HepG2 (cell line): ENCODE results near the gene SETD1A. TPM values are rescaled to one million over a fixed set of nuclear protein-coding genes. Genes with fewer than 3 reads are reported as not detected.

Experiments used
- CEBPG ChIP-seq: IDR thresholded peaks from 2 replicates; pipeline ENCODE4 v1.6.1; 2016
- CENPX ChIP-seq: sonication (generic); formaldehyde crosslinking; IDR thresholded peaks from 2 replicates; pipeline ENCODE4 v1.9.0; 2021; ENCODE audit warnings: mild to moderate bottlenecking, missing genetic modification reagents, moderate library complexity
- ETS1 ChIP-seq: sonication (generic); formaldehyde crosslinking; IDR thresholded peaks from 2 replicates; pipeline ENCODE4 v1.4.0; 2020; ENCODE audit warnings: missing genetic modification reagents
- GATAD1 ChIP-seq: IDR thresholded peaks from 2 replicates; pipeline ENCODE4 v1.6.1; 2016; ENCODE audit warnings: missing genetic modification reagents, missing compliant biosample characterization
- MIXL1 ChIP-seq: IDR thresholded peaks from 2 replicates; pipeline ENCODE4 v1.6.1; 2016
- NR1H2 ChIP-seq: sonication (generic); formaldehyde crosslinking; IDR thresholded peaks from 2 replicates; pipeline ENCODE4 v1.8.1; 2022; ENCODE audit warnings: low read depth, missing genetic modification reagents, borderline replicate concordance
- POLR2AphosphoS2 ChIP-seq: IDR thresholded peaks from 2 replicates; pipeline ENCODE4 v1.6.1; 2011; ENCODE audit warnings: low read depth, low read length, improper control_type of control experiment
- PRMT3 ChIP-seq: sonication (generic); formaldehyde crosslinking; IDR thresholded peaks from 2 replicates; pipeline ENCODE4 v1.8.1; 2022; ENCODE audit warnings: low read depth, mild to moderate bottlenecking, moderate library complexity, missing genetic modification reagents, borderline replicate concordance
- PRPF4 ChIP-seq: fragments of 200-400 bp; formaldehyde crosslinking; IDR thresholded peaks from 2 replicates; pipeline ENCODE4 v1.6.1; 2016; ENCODE audit warnings: low read length, low read depth; ENCODE audit not compliant: poor library complexity, severe bottlenecking
- RBM39 ChIP-seq: fragments of 200-400 bp; formaldehyde crosslinking; IDR thresholded peaks from one replicate; pipeline ENCODE4 v1.6.1; 2018; ENCODE audit warnings: antibody characterized with exemption, mild to moderate bottlenecking, low read depth, low read length; ENCODE audit not compliant: poor library complexity, severe bottlenecking
- SMAD1 ChIP-seq: sonication (generic); formaldehyde crosslinking; IDR thresholded peaks from 2 replicates; pipeline ENCODE4 v1.4.0; 2020; ENCODE audit warnings: missing genetic modification reagents, low read depth, mild to moderate bottlenecking, borderline replicate concordance
- SMYD3 ChIP-seq: sonication (generic); formaldehyde crosslinking; IDR thresholded peaks from 2 replicates; pipeline ENCODE4 v1.8.1; 2023; ENCODE audit warnings: mild to moderate bottlenecking, missing genetic modification reagents
- SOX6 ChIP-seq, 2 experiments: fragments of 450-650 bp in 1 of 2; sonication (generic) in 1 of 2; formaldehyde crosslinking in 1 of 2; IDR thresholded peaks; 2 replicates each; pipeline versions ENCODE4 v1.4.0 to v1.6.1; 2017 to 2020; ENCODE audit warnings: antibody characterized with exemption in 1 of 2, mild to moderate bottlenecking in 1 of 2, missing genetic modification reagents in 1 of 2
- TCF12 ChIP-seq, 2 experiments: fragments of 450-650 bp in 1 of 2; sonication (generic) in 1 of 2; formaldehyde crosslinking in 1 of 2; IDR thresholded peaks; 2 replicates each; pipeline versions ENCODE4 v1.6.1 to v1.8.0; 2017 to 2022; ENCODE audit warnings: antibody characterized with exemption in 1 of 2, mild to moderate bottlenecking in 1 of 2, missing genetic modification reagents in 1 of 2, moderate library complexity in 1 of 2
- THYN1 ChIP-seq: sonication (generic); formaldehyde crosslinking; IDR thresholded peaks from 2 replicates; pipeline ENCODE4 v1.8.1; 2023; ENCODE audit warnings: low read depth, mild to moderate bottlenecking, moderate library complexity, missing genetic modification reagents, borderline replicate concordance
- YEATS2 ChIP-seq: sonication (generic); formaldehyde crosslinking; IDR thresholded peaks from 2 replicates; pipeline ENCODE4 v1.4.0; 2020; ENCODE audit warnings: missing genetic modification reagents, borderline replicate concordance
- ZBTB1 ChIP-seq: sonication (generic); formaldehyde crosslinking; IDR thresholded peaks from 2 replicates; pipeline ENCODE4 v1.4.0; 2020; ENCODE audit warnings: missing genetic modification reagents, borderline replicate concordance
- ZFP1 ChIP-seq: IDR thresholded peaks from 2 replicates; pipeline ENCODE4 v1.6.1; 2016
- ZNF160 ChIP-seq: sonication (generic); formaldehyde crosslinking; IDR thresholded peaks from 2 replicates; pipeline ENCODE4 v1.8.0; 2022; ENCODE audit warnings: mild to moderate bottlenecking, inconsistent platforms, missing genetic modification reagents
- ZNF264 ChIP-seq: sonication (generic); formaldehyde crosslinking; IDR thresholded peaks from 2 replicates; pipeline ENCODE4 v1.4.0; 2020; ENCODE audit warnings: missing genetic modification reagents
- ZNF281 ChIP-seq: sonication (generic); formaldehyde crosslinking; IDR thresholded peaks from 2 replicates; pipeline ENCODE4 v1.4.0; 2020; ENCODE audit warnings: missing genetic modification reagents, borderline replicate concordance
- ZNF605 ChIP-seq: sonication (generic); formaldehyde crosslinking; IDR thresholded peaks from 2 replicates; pipeline ENCODE4 v1.8.0; 2022; ENCODE audit warnings: mild to moderate bottlenecking, missing genetic modification reagents
- ZSCAN25 ChIP-seq: sonication (generic); formaldehyde crosslinking; IDR thresholded peaks from 2 replicates; pipeline ENCODE4 v1.8.0; 2022; ENCODE audit warnings: mild to moderate bottlenecking, missing genetic modification reagents
- polyA plus RNA-seq, 8 experiments: library from polyadenylated mRNA; depleted of rRNA in 3 of 8; stranded (reverse) in 7 of 8; unstranded in 1 of 8; fragments of >200 nt; fragmentation: Illumina TruSeq in 4 of 8; extraction: Trizol in 4 of 8; gene quantifications; 2 replicates each; pipeline versions ENCODE4 v1.2.1 to v1.2.3, GENCODE V29; 2011 to 2016; ENCODE audit warnings: low read depth in 4 of 8, missing spikeins in 1 of 8, mixed read lengths in 1 of 8; ENCODE audit not compliant: insufficient read depth in 1 of 8
- total RNA-seq, 5 experiments: library from RNA; depleted of rRNA; stranded (reverse); fragments of >200 nt; fragmentation: Illumina TruSeq; extraction: Trizol; gene quantifications; 2 replicates each; pipeline ENCODE4 v1.2.3, GENCODE V29; 2016; ENCODE audit warnings: low read depth in 1 of 5
- TF ChIP-seq, protein P1 (sequence below): sonication (generic); formaldehyde crosslinking; IDR thresholded peaks from 2 replicates; pipeline ENCODE4 v1.4.0; 2020; ENCODE audit warnings: missing genetic modification reagents
- TF ChIP-seq, protein P2 (sequence below): sonication (generic); formaldehyde crosslinking; IDR thresholded peaks from 2 replicates; pipeline ENCODE4 v1.4.0; 2020; ENCODE audit warnings: missing genetic modification reagents, low read depth, mild to moderate bottlenecking, borderline replicate concordance

SETD1A gene
- total and polyA plus RNA-seq, 2 of the 13 experiments (the other 11 are each of a cell fraction or from before 2014, with no cell fraction given) = 3.8 to 5.6 TPM

DNA sequence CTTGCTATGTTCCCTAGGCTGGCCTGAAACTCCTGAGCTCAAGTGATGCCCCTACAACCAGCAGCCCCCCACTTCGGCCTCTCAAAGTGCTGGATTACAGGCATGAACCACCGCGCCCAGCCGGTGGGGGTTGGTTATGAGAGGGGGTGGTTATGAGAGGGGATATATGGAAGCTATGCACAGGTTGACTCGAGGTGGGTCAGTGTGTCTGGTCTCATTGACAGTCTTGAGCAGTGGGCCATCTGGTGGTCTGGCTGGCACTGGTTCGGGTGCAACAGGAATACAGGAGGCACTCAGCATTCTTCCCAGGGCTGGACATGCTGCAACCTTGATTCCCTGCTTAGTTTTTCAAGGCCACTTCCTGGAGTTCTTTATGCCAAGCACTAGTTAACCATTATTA is 58.5 kb downstream of the SETD1A start (continued):
- TF ChIP-seq RBM39 (no peak), YEATS2 (CRISPR knock-in tag) (0 out of 2 replicates have a peak, but pooled peaks have one; percentile 28), SMYD3 (CRISPR knock-in tag) (no peak), SMAD1 (CRISPR knock-in tag) (no peak), NR1H2 (no peak), ZNF160 (CRISPR knock-in tag) (no peak), PRPF4 (no peak), GATAD1 (0 out of 2 replicates have a peak, but pooled peaks have one; percentile 45), POLR2AphosphoS2 (no peak), ZFP1 (CRISPR knock-in tag) (0 out of 2 replicates have a peak, but pooled peaks have one; percentile 59), PRMT3 (CRISPR knock-in tag) (no peak), TCF12 (IDR thresholded peaks at IDR 0.05) (no peak), TCF12 (CRISPR knock-in tag; IDR thresholded peaks at IDR 0.05) (no peak), ZNF264 (CRISPR knock-in tag) (no peak), ETS1 (CRISPR knock-in tag) (no peak), CENPX (CRISPR knock-in tag) (no peak), THYN1 (no peak), ZSCAN25 (CRISPR knock-in tag) (0 out of 2 replicates have a peak, but pooled peaks have one; percentile 38), ZNF605 (0 out of 2 replicates have a peak, but pooled peaks have one; percentile 28), CEBPG (CRISPR knock-in tag) (peak; percentile 40; the same call in 1 of the 2 replicates), SOX6 (IDR thresholded peaks at IDR 0.05) (no peak), SOX6 (CRISPR knock-in tag; IDR thresholded peaks at IDR 0.05) (peak; percentile 43; the same call in 1 of the 2 replicates), ZBTB1 (CRISPR knock-in tag) (no peak), MIXL1 (CRISPR knock-in tag) (peak; percentile 70; the same call in 1 of the 2 replicates), ZNF281 (CRISPR knock-in tag) (no peak)
- TF ChIP-seq, protein P1, sequence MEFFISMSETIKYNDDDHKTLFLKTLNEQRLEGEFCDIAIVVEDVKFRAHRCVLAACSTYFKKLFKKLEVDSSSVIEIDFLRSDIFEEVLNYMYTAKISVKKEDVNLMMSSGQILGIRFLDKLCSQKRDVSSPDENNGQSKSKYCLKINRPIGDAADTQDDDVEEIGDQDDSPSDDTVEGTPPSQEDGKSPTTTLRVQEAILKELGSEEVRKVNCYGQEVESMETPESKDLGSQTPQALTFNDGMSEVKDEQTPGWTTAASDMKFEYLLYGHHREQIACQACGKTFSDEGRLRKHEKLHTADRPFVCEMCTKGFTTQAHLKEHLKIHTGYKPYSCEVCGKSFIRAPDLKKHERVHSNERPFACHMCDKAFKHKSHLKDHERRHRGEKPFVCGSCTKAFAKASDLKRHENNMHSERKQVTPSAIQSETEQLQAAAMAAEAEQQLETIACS (CRISPR knock-in tag) = no peak
- TF ChIP-seq, protein P2, sequence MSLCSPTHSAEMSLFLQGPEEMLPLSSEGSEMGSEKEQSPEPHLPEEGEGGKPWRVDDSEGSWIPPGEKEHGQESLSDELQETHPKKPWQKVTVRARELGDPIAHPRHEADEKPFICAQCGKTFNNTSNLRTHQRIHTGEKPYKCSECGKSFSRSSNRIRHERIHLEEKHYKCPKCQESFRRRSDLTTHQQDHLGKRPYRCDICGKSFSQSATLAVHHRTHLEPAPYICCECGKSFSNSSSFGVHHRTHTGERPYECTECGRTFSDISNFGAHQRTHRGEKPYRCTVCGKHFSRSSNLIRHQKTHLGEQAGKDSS (CRISPR knock-in tag) = peak; percentile 22; the same call in 1 of the 2 replicates
